GM19452 (cell line): ENCODE results near the gene TRIM28.
"Not testable (repeated sequence)": the region's sequence is repeated elsewhere in the genome, so short reads cannot be mapped to it uniquely, and the experiment has no call there.

ENCODE experiments used
- ATAC-seq: cut with Tn5 transposase; IDR thresholded peaks from one replicate; pipeline ENCODE4 v1.9.1; 2021; ENCODE audit not compliant: unreplicated experiment

Gene TRIM28

GRCh38 chr19:58543826-58544590 lies at the start of gene TRIM28:
TSS of gene TRIM28 (plus strand) at chr19:58544064. CDS start at chr19:58544758, 694 bp downstream.
- ATAC-seq, result peak; percentile 75

- ATAC-seq, result no peak
Observed at GRCh38 chr19:58497634-58498170, 46.2 kb upstream of the TRIM28 start.

- ATAC-seq, result no peak
Observed at GRCh38 chr19:58498316-58499020, 45.4 kb upstream of the TRIM28 start.

- peak; percentile 88 for ATAC-seq
Observed at GRCh38 chr19:58499021-58499927, 44.6 kb upstream of the TRIM28 start.

- ATAC-seq, result no peak
Observed at GRCh38 chr19:58500242-58500641, 43.6 kb upstream of the TRIM28 start.

GRCh38 chr19:58507602-58508223 lies 36.2 kb upstream of the TRIM28 start:
- not testable (repeated sequence) for ATAC-seq

- ATAC-seq, result no peak
Observed at GRCh38 chr19:58509731-58510083, 34.2 kb upstream of the TRIM28 start.

GRCh38 chr19:58510084-58510862 lies 33.6 kb upstream of the TRIM28 start:
- no peak for ATAC-seq

GRCh38 chr19:58511353-58512208 lies 32.3 kb upstream of the TRIM28 start, which contains the start of gene SLC27A5:
TSS of gene SLC27A5 (minus strand) at chr19:58511992. CDS start at chr19:58511955, 37 bp downstream.
- ATAC-seq, result no peak

GRCh38 chr19:58513213-58513693 lies 30.6 kb upstream of the TRIM28 start:
- no peak for ATAC-seq

GRCh38 chr19:58513694-58514563 lies 29.9 kb upstream of the TRIM28 start:
- peak; percentile 83 for ATAC-seq

- ATAC-seq, result no peak
Observed at GRCh38 chr19:58514564-58515022, 29.3 kb upstream of the TRIM28 start.

GRCh38 chr19:58515259-58515658 lies 28.6 kb upstream of the TRIM28 start:
- no peak for ATAC-seq

- ATAC-seq, result no peak
Observed at GRCh38 chr19:58516246-58516836, 27.5 kb upstream of the TRIM28 start.

GRCh38 chr19:58516964-58517833 lies 26.7 kb upstream of the TRIM28 start:
- ATAC-seq, result no peak
